GM23338 (cell line): Measurements from ENCODE around the gene IGSF9B. TPM values are rescaled to one million over a fixed set of nuclear protein-coding genes. Genes with fewer than 3 reads are reported as not detected.

Experiments used
- ATAC-seq: fragments of 200-7000 bp; cut with Tn5 transposase; 3 replicates; pipeline ENCODE4 v1.9.1; 2020
- DNase-seq: peaks from one replicate; pipeline ENCODE4 v3.0.0-alpha.2; 2015; ENCODE audit warnings: low spot score
- H2AFZ ChIP-seq: fragments of 200-600 bp; sonication (generic); 2 replicates; pipeline ENCODE4 v1.8.0; 2016; ENCODE audit warnings: antibody characterized with exemption, mild to moderate bottlenecking, moderate library complexity
- H3F3A ChIP-seq: fragments of 200-600 bp; sonication (generic); replicated peaks from 2 replicates; pipeline ENCODE4 v1.8.0; 2017; ENCODE audit warnings: antibody characterized with exemption, mixed run types, low read depth
- H3K27ac ChIP-seq: fragments of 200-600 bp; sonication (generic); 2 replicates; pipeline ENCODE4 v1.6.1; 2016; ENCODE audit warnings: low read depth
- H3K27me3 ChIP-seq: fragments of 200-600 bp; sonication (generic); 2 replicates; pipeline ENCODE4 v1.8.0; 2016; ENCODE audit warnings: mild to moderate bottlenecking, mixed run types, moderate library complexity; ENCODE audit not compliant: insufficient read depth
- H3K36me3 ChIP-seq: fragments of 200-600 bp; sonication (generic); 2 replicates; pipeline ENCODE4 v1.8.0; 2016; ENCODE audit warnings: mild to moderate bottlenecking; ENCODE audit not compliant: insufficient read depth
- H3K4me1 ChIP-seq: fragments of 200-600 bp; sonication (generic); 2 replicates; pipeline ENCODE4 v1.8.0; 2016; ENCODE audit warnings: mild to moderate bottlenecking, moderate library complexity; ENCODE audit not compliant: insufficient read depth
- H3K4me2 ChIP-seq: fragments of 200-600 bp; sonication (generic); 2 replicates; pipeline ENCODE4 v1.7.1; 2017; ENCODE audit warnings: mixed run types
- H3K4me3 ChIP-seq: fragments of 200-600 bp; sonication (generic); 2 replicates; pipeline ENCODE4 v1.6.1; 2016; ENCODE audit warnings: mixed run types
- H3K79me2 ChIP-seq: fragments of 200-600 bp; sonication (generic); replicated peaks from 2 replicates; pipeline ENCODE4 v1.8.0; 2017; ENCODE audit warnings: mild to moderate bottlenecking; ENCODE audit not compliant: insufficient read depth
- H3K9me2 ChIP-seq: fragments of 200-600 bp; sonication (generic); 2 replicates; pipeline ENCODE4 v1.8.0; 2017; ENCODE audit not compliant: insufficient read depth
- H4K20me1 ChIP-seq: fragments of 200-600 bp; sonication (generic); replicated peaks from 2 replicates; pipeline ENCODE4 v1.8.0; 2017; ENCODE audit warnings: mild to moderate bottlenecking; ENCODE audit not compliant: insufficient read depth
- H3K27ac Mint-ChIP-seq: 2 replicates; pipeline ENCODE4 v1.8.0; 2020; ENCODE audit warnings: inconsistent platforms, mild to moderate bottlenecking, moderate library complexity, mixed read lengths
- H3K27me3 Mint-ChIP-seq: 3 replicates; pipeline ENCODE4 v1.8.0; 2022; ENCODE audit warnings: low read depth, mild to moderate bottlenecking, moderate library complexity, mixed read lengths, inconsistent platforms; ENCODE audit not compliant: insufficient read depth, poor library complexity
- H3K36me3 Mint-ChIP-seq: 3 replicates; pipeline ENCODE4 v1.8.0; 2021; ENCODE audit warnings: low read depth, mild to moderate bottlenecking, inconsistent platforms, moderate library complexity, mixed read lengths
- H3K4me1 Mint-ChIP-seq: 3 replicates; pipeline ENCODE4 v1.8.0; 2020; ENCODE audit warnings: mild to moderate bottlenecking, inconsistent platforms, mixed read lengths
- H3K4me3 Mint-ChIP-seq: 3 replicates; pipeline ENCODE4 v1.8.0; 2021; ENCODE audit warnings: moderate library complexity, mild to moderate bottlenecking, inconsistent platforms, mixed read lengths
- H3K9me3 Mint-ChIP-seq: 3 replicates; pipeline ENCODE4 v1.8.0; 2020; ENCODE audit warnings: moderate library complexity, mild to moderate bottlenecking, inconsistent platforms, mixed read lengths
- CREB1 ChIP-seq: fragments of 250-450 bp; sonication (Bioruptor Pico); IDR thresholded peaks from 2 replicates; pipeline ENCODE4 v1.5.0; 2020; ENCODE audit warnings: low read depth, mild to moderate bottlenecking, moderate library complexity
- CTCF ChIP-seq, 2 experiments: fragments of 200-600 bp in 1 of 2; sonication (generic) in 1 of 2; conservative IDR thresholded peaks; 2 replicates each; pipeline versions ENCODE4 v1.5.1 to v1.6.1; 2016 to 2017; ENCODE audit warnings: antibody characterized with exemption in 2 of 2, low read depth in 2 of 2, mild to moderate bottlenecking in 2 of 2, moderate library complexity in 1 of 2
- REST ChIP-seq: IDR thresholded peaks from one replicate; pipeline ENCODE4 v1.6.1; 2018; ENCODE audit warnings: antibody characterized with exemption; ENCODE audit not compliant: unreplicated experiment
- ZNF114 ChIP-seq: fragments of 250-450 bp; sonication (Bioruptor Pico); IDR thresholded peaks from 2 replicates; pipeline ENCODE4 v1.5.0; 2020; ENCODE audit warnings: mild to moderate bottlenecking, moderate library complexity
- polyA plus RNA-seq: library from polyadenylated mRNA; unstranded; fragments of >200 nt; fragmentation: Nextera tagmentation; extraction: Ambion mirVana; gene quantifications from 2 replicates; pipeline ENCODE4 v1.2.1, GENCODE V29; 2016
- total RNA-seq: library from RNA; depleted of rRNA; stranded (reverse); fragments of >200 nt; shearing (Covaris generic); gene quantifications from 2 replicates; pipeline ENCODE4 v1.2.3, GENCODE V29; 2014

Gene IGSF9B
- total and polyA plus RNA-seq, 2 experiments from 2014 or later, result 8.7 to 51.2 TPM

- H3K4me3 ChIP-seq, result peak overlapping the region; percentile 11; the same call in 1 of the 2 replicates
- no peak overlapping the region for H2AFZ ChIP-seq
- peaks cover 8% of the 10 kb centered on the region; the same call in 1 of the 2 replicates for H4K20me1 ChIP-seq
- DNase-seq, result peak; percentile 80
- H3K27ac ChIP-seq, result peak overlapping the region; percentile 39
- 0 out of 2 replicates have a peak, but pooled peaks cover 1% of the 10 kb centered on the region for H3K9me2 ChIP-seq
- Mint-ChIP-seq H3K4me3 (peak overlapping the region; percentile 35), H3K36me3 (peaks cover 12% of the 10 kb centered on the region; the same call in 2 of the 3 replicates), H3K9me3 (no peaks in the 10 kb centered on the region), H3K27ac (peak overlapping the region; percentile 7; the same call in 1 of the 2 replicates), H3K4me1 (peaks cover 42% of the 10 kb centered on the region), H3K27me3 (peaks cover 5% of the 10 kb centered on the region)
- H3K36me3 ChIP-seq, result no peaks in the 10 kb centered on the region
- peaks cover 11% of the 10 kb centered on the region; the same call in 1 of the 2 replicates for H3F3A ChIP-seq
- no peaks in the 10 kb centered on the region for H3K27me3 ChIP-seq
- peak overlapping the region; percentile 31; the same call in 1 of the 2 replicates for H3K4me2 ChIP-seq
- peaks cover 29% of the 10 kb centered on the region for H3K4me1 ChIP-seq
- H3K79me2 ChIP-seq, result no peaks in the 10 kb centered on the region
- peak; percentile 80 for ATAC-seq
- no peak for TF ChIP-seq REST
- no peak for TF ChIP-seq CTCF (conservative IDR thresholded peaks at IDR 0.05; ENCODE audit: low read depth in 2 of 2)
- no peak for TF ChIP-seq ZNF114 (CRISPR knock-in tag)
- 0 out of 2 replicates have a peak, but pooled peaks have one; percentile 18 for TF ChIP-seq CREB1 (CRISPR knock-in tag)
These were observed 61.7 kb downstream of the IGSF9B start for GRCh38 chr11:133895061-133895479.

DNA sequence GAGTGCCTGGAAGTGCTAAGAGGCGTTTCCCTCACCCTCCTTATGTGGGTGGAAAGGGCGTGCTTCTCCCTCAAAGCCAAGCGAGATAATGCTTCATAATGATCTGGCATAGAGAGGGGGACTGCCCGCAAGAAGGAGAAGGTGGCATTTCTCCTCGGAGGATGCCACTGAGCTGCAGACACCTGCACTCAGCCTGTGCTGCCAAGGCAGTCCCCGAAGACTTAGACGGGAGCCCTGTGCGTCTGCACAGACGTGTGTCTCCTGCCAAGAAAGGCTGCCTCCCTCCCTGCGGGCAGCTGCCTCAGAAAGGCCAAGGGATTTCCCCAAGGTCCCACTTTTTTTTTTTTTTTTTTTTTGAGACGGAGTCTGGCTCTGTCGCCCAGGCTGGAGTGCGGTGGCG lies 63.4 kb downstream of the IGSF9B start:
- peaks cover 26% of the 10 kb centered on the region for H3K4me1 ChIP-seq
- no peaks in the 10 kb centered on the region for H3K9me3 Mint-ChIP-seq
- H3K36me3 Mint-ChIP-seq, result peaks cover 4% of the 10 kb centered on the region; the same call in 1 of the 3 replicates
- no peaks in the 10 kb centered on the region for H3K79me2 ChIP-seq
- H3K4me3 ChIP-seq, result no peak overlapping the region
- peaks cover 5% of the 10 kb centered on the region for H3K27me3 Mint-ChIP-seq
- peaks cover 11% of the 10 kb centered on the region; the same call in 1 of the 2 replicates for H3F3A ChIP-seq
- no peak overlapping the region for H2AFZ ChIP-seq
- no peak overlapping the region for H3K27ac Mint-ChIP-seq
- H3K4me2 ChIP-seq, result no peak overlapping the region
- 0 out of 2 replicates have a peak, but pooled peaks cover 3% of the 10 kb centered on the region for H3K9me2 ChIP-seq
- H3K27ac ChIP-seq, result no peak overlapping the region
- no peaks in the 10 kb centered on the region; the same call in 1 of the 2 replicates for H4K20me1 ChIP-seq
- TF ChIP-seq REST, result no peak
- DNase-seq (no peak), ATAC-seq (no peak)
- H3K27me3 ChIP-seq, result no peaks in the 10 kb centered on the region
- no peaks in the 10 kb centered on the region for H3K36me3 ChIP-seq
- H3K4me3 Mint-ChIP-seq, result no peak overlapping the region
- peaks cover 31% of the 10 kb centered on the region for H3K4me1 Mint-ChIP-seq
